Measurements from ENCODE around the gene INPPL1.

INPPL1 gene

DNA sequence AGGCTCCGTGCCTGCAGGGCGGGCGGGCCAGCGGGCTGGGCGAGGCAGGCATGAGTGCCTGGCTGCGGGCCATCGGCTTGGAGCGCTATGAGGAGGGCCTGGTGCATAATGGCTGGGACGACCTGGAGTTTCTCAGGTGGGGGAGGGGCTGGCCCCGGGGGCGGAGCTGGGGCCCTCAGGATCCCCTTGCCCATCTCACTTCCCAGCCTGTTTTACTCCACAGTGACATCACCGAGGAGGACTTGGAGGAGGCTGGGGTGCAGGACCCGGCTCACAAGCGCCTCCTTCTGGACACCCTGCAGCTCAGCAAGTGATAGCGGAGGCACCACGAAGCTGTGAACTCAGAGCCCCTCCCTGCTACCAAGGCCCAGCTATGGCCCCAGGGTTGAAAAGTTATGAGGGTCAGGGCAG lies 13.5 kb downstream of the INPPL1 start:
- Histone ChIP-seq H2AFZ (ENCODE audit: low read depth, low read length) (no peak overlapping the region), H3K36me3 (ENCODE audit: insufficient read depth, low read length) (peaks cover 48% of the 10 kb centered on the region)

DNA sequence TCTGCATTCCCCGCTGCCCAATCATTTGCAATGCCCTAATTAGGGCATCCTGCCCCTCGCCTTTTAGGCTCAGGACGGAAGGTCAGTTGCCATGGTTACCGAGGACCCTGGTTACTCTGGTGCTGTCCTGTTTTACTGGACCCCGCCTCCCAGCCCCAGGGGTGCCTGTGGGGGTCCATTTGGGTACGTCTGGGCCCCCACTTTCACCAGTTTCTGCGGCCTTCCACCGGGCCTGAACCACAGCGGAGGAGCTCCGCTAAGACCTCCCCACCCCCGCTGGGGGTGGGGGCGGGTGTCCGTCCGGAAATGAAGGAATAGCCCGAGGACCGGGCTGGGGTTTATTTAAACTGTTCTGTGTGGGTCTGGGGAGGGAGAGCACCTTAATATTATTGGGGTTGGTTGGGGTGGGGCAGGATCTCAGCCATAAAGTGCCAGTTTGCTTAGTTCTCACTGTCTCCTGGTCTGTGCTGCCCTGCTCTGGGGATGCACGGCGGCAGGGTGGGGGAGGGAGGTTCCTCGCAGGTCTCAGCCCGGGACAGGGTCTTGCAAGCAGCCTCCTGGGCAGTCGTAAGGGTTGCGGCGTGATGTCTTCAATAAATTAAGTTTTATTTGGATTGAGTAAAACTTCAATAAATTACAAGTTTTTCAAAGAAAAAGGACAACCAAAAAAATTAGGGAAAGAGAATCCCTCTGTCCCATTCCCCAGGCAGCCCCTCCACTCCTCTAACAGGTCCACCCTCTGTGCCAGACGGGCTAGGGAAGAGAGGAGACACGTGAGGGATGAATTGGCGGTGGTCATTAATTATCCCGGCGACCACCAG lies 14.1 kb downstream of the INPPL1 start:
- no peak overlapping the region for H3K4me3 ChIP-seq (ENCODE audit: low read length)

More for the DNA sequence above, 13.5 kb downstream of the INPPL1 start:
- Histone ChIP-seq H3K9me3 (ENCODE audit: low read length) (peaks cover 14% of the 10 kb centered on the region), H3K4me3 (ENCODE audit: low read length) (no peak overlapping the region), H3K4me1 (ENCODE audit: insufficient read depth, low read length) (no peaks in the 10 kb centered on the region), H3K27me3 (ENCODE audit: insufficient read depth, low read length) (peaks cover 44% of the 10 kb centered on the region)

DNA sequence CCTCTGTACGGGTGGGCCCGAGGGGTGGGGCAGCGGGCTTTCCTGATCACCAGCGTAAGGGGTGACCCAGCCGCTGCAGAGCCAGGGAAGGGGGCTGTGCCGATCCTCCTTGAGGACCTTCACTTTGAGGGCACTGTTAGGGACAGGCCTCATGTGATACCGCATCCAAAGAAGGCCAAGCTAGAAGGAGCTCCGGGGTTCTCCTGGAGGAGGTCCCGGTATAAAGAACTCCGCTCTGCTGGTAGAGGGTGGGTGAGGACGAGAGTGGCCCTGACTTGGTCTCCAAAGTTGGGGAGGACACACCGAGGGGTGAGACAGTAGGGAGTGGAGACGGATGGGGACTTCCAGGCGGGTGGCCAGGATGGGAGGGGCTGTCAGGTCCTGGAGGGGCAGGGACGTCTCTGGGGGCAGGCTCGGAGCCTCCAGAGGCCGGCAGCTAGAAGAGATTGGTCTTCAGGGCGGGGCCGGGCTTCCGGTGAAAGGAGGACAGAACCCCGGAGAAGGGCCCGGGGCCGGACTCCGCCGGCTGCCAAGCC lies 14.8 kb downstream of the INPPL1 start:
- Histone ChIP-seq H3K4me3 (ENCODE audit: low read length) (no peak overlapping the region), H3K27me3 (ENCODE audit: insufficient read depth, low read length) (peaks cover 53% of the 10 kb centered on the region)

More for the DNA sequence above, 14.1 kb downstream of the INPPL1 start:
- Histone ChIP-seq H3K4me1 (ENCODE audit: insufficient read depth, low read length) (no peaks in the 10 kb centered on the region), H3K9me3 (ENCODE audit: low read length) (peaks cover 15% of the 10 kb centered on the region), H2AFZ (ENCODE audit: low read depth, low read length) (no peak overlapping the region), H3K36me3 (ENCODE audit: insufficient read depth, low read length) (peaks cover 41% of the 10 kb centered on the region), H3K27me3 (ENCODE audit: insufficient read depth, low read length) (peaks cover 50% of the 10 kb centered on the region)

GRCh38 chr11:72239849-72240460 lies 15.4 kb downstream of the INPPL1 start:
- Histone ChIP-seq H3K36me3 (ENCODE audit: insufficient read depth, low read length) (peaks cover 31% of the 10 kb centered on the region), H2AFZ (ENCODE audit: low read depth, low read length) (no peak overlapping the region), H3K9me3 (ENCODE audit: low read length) (peaks cover 15% of the 10 kb centered on the region), H3K4me3 (ENCODE audit: low read length) (no peak overlapping the region), H3K4me1 (ENCODE audit: insufficient read depth, low read length) (peaks cover 8% of the 10 kb centered on the region), H3K27me3 (ENCODE audit: insufficient read depth, low read length) (peaks cover 59% of the 10 kb centered on the region)

More for the DNA sequence above, 14.8 kb downstream of the INPPL1 start:
- Histone ChIP-seq H2AFZ (ENCODE audit: low read depth, low read length) (no peak overlapping the region), H3K36me3 (ENCODE audit: insufficient read depth, low read length) (peaks cover 36% of the 10 kb centered on the region), H3K4me1 (ENCODE audit: insufficient read depth, low read length) (peaks cover 2% of the 10 kb centered on the region), H3K9me3 (ENCODE audit: low read length) (peaks cover 15% of the 10 kb centered on the region)

- Histone ChIP-seq H3K9me3 (ENCODE audit: low read length) (peaks cover 15% of the 10 kb centered on the region), H2AFZ (ENCODE audit: low read depth, low read length) (no peak overlapping the region), H3K4me3 (ENCODE audit: low read length) (no peak overlapping the region), H3K36me3 (ENCODE audit: insufficient read depth, low read length) (peaks cover 23% of the 10 kb centered on the region), H3K27me3 (ENCODE audit: insufficient read depth, low read length) (peaks cover 66% of the 10 kb centered on the region), H3K4me1 (ENCODE audit: insufficient read depth, low read length) (peaks cover 12% of the 10 kb centered on the region)
Observed at GRCh38 chr11:72240461-72241290, 16.1 kb downstream of the INPPL1 start.

- peaks cover 12% of the 10 kb centered on the region for H3K4me1 ChIP-seq (ENCODE audit: insufficient read depth, low read length)
- no peak overlapping the region for H3K4me3 ChIP-seq (ENCODE audit: low read length)
- peaks cover 18% of the 10 kb centered on the region for H3K36me3 ChIP-seq (ENCODE audit: insufficient read depth, low read length)
- H3K9me3 ChIP-seq (ENCODE audit: low read length): peaks cover 15% of the 10 kb centered on the region
- no peak overlapping the region for H2AFZ ChIP-seq (ENCODE audit: low read depth, low read length)
- peaks cover 73% of the 10 kb centered on the region for H3K27me3 ChIP-seq (ENCODE audit: insufficient read depth, low read length)
Observed at GRCh38 chr11:72241291-72241781, 16.8 kb downstream of the INPPL1 start.

GRCh38 chr11:72242141-72242540 lies 17.6 kb downstream of the INPPL1 start:
- peaks cover 12% of the 10 kb centered on the region for H3K4me1 ChIP-seq (ENCODE audit: insufficient read depth, low read length)
- no peak overlapping the region for H2AFZ ChIP-seq (ENCODE audit: low read depth, low read length)
- peaks cover 11% of the 10 kb centered on the region for H3K36me3 ChIP-seq (ENCODE audit: insufficient read depth, low read length)
- H3K4me3 ChIP-seq (ENCODE audit: low read length): no peak overlapping the region
- peaks cover 15% of the 10 kb centered on the region for H3K9me3 ChIP-seq (ENCODE audit: low read length)
- H3K27me3 ChIP-seq (ENCODE audit: insufficient read depth, low read length): peaks cover 81% of the 10 kb centered on the region

DNA sequence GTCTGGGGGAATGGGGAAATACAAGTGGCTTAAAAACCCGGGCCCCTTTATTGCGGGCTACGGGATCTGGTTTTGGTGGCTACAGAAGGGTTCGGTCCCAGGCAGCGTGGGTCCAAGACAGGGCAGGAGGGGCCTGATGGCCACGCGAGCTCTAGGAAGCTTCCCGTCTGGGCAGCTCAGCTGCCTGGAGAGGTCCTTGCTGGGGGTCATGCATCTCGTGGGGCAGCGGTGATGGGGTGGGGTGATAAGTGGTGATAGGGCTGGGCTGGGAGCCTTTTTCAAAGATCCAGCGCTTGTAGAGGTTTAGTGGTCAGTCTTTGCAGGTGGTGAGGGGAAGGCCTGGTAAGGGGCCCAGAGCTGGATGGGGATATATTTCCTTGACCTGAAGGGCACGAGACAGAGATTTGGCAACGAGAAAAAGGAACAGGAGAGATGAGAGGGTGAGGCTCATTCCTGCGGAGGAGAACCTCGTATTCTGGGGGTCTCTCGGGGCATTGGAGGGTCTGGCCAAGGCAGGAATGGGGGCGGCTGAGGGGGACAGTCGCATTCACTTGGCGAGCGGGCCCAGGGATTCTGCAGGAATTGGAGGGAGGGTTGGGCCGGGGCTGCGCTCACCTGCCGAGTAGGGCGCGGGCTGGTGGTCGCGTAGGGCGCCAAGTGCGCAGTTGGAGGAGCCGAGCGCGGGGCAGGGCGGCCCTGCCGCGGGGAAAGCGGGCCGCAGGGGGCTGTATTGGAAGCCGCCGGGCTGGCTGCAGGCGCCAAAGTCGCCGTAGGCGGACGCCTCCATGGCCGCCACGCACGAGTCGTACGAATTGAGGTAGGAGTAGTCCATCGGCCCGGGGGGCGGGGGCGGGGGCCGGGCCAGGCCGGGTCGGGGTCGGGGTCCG lies 18.8 kb downstream of the INPPL1 start:
- Histone ChIP-seq H3K36me3 (ENCODE audit: insufficient read depth, low read length) (peaks cover 1% of the 10 kb centered on the region), H3K9me3 (ENCODE audit: low read length) (peaks cover 15% of the 10 kb centered on the region), H3K4me3 (ENCODE audit: low read length) (no peak overlapping the region), H3K4me1 (ENCODE audit: insufficient read depth, low read length) (peaks cover 12% of the 10 kb centered on the region), H3K27me3 (ENCODE audit: insufficient read depth, low read length) (peaks cover 87% of the 10 kb centered on the region), H2AFZ (ENCODE audit: low read depth, low read length) (no peak overlapping the region)

DNA sequence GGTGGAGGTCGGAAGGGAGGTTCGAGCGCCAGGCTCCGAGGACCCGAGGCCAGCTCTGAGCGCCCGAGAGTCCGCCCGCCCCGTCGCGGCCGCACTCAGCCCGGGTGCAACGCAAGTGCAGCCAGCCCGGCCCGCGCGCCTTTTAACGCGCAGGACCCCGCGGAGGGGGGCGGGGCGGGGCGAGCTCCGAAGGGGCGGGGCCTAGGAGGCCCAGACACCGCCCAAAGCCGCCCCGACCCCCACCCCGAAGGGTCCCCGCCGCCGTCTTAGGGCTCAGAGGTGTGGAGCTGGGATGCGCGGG lies 19.4 kb downstream of the INPPL1 start, which contains the start of gene PHOX2A:
TSS of gene PHOX2A (minus strand) at position 117 of the 301 bp plus-strand sequence. CDS start 172 bp downstream, outside the sequence.
- H3K27me3 ChIP-seq (ENCODE audit: insufficient read depth, low read length): peaks cover 88% of the 10 kb centered on the region
- peak within 1 kb of the TSS; percentile 16 for H3K4me3 ChIP-seq (ENCODE audit: low read length)

GRCh38 chr11:72244361-72245262 lies 20.0 kb downstream of the INPPL1 start:
- Histone ChIP-seq H3K36me3 (ENCODE audit: insufficient read depth, low read length) (no peaks in the 10 kb centered on the region), H3K9me3 (ENCODE audit: low read length) (peaks cover 14% of the 10 kb centered on the region), H2AFZ (ENCODE audit: low read depth, low read length) (no peak overlapping the region), H3K4me1 (ENCODE audit: insufficient read depth, low read length) (peaks cover 12% of the 10 kb centered on the region), H3K27me3 (ENCODE audit: insufficient read depth, low read length) (peaks cover 85% of the 10 kb centered on the region), H3K4me3 (ENCODE audit: low read length) (peak overlapping the region; percentile 16)

More for the DNA sequence above, 19.4 kb downstream of the INPPL1 start, which contains the start of gene PHOX2A:
- no peaks in the 10 kb centered on the region for H3K36me3 ChIP-seq (ENCODE audit: insufficient read depth, low read length)
- H3K9me3 ChIP-seq (ENCODE audit: low read length): peaks cover 15% of the 10 kb centered on the region
- no peak within 1 kb of the TSS for H2AFZ ChIP-seq (ENCODE audit: low read depth, low read length)
- peaks cover 12% of the 10 kb centered on the region for H3K4me1 ChIP-seq (ENCODE audit: insufficient read depth, low read length)

DNA sequence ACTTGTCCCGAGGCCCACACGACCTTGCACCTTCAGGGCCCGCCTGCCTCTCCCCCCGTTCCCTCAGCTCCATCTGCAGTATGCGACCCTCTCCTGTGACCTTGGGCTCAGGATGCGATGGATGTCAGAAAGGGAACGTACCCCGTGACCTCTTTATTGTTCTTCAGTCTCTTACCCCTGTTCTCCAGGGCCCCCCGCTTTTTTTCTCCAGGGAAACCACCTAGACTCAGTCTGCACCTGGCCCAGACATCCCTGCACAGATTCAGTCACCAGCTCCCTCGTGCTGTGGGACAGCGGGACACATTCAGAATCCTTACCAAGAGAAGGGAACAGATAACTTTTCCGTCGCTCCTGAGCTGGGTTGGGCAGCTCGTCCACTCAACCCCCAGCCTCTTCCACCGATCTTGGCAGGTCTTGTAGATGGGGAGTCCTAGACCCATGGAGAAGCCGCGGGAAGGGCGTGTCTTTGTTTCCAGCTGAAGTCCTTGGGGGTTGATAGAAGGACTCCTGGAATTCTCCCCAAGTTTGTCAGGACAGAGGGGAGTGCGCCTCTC lies 20.8 kb downstream of the INPPL1 start:
- H2AFZ ChIP-seq (ENCODE audit: low read depth, low read length): no peak overlapping the region
- H3K9me3 ChIP-seq (ENCODE audit: low read length): peaks cover 12% of the 10 kb centered on the region
- no peak overlapping the region for H3K4me3 ChIP-seq (ENCODE audit: low read length)
- peaks cover 12% of the 10 kb centered on the region for H3K4me1 ChIP-seq (ENCODE audit: insufficient read depth, low read length)
- peaks cover 83% of the 10 kb centered on the region for H3K27me3 ChIP-seq (ENCODE audit: insufficient read depth, low read length)
- no peaks in the 10 kb centered on the region for H3K36me3 ChIP-seq (ENCODE audit: insufficient read depth, low read length)

Measured in neuron (in vitro differentiated cells).